HG03520 (cell line): ENCODE measurements around the gene PAQR8.

Experiments
- ATAC-seq: cut with Tn5 transposase; IDR thresholded peaks from one replicate; pipeline ENCODE4 v1.9.1; 2021; ENCODE audit warnings: mild to moderate bottlenecking, moderate library complexity; ENCODE audit not compliant: unreplicated experiment

The PAQR8 gene

GRCh38 chr6:52457096-52457495 is 95.1 kb downstream of the PAQR8 start:
- ATAC-seq = no peak
